Measurements from ENCODE around the gene TNP2.
"Not testable (repeated sequence)": the region's sequence is repeated elsewhere in the genome, so short reads cannot be mapped to it uniquely, and the experiment has no call there.

The TNP2 gene

DNA sequence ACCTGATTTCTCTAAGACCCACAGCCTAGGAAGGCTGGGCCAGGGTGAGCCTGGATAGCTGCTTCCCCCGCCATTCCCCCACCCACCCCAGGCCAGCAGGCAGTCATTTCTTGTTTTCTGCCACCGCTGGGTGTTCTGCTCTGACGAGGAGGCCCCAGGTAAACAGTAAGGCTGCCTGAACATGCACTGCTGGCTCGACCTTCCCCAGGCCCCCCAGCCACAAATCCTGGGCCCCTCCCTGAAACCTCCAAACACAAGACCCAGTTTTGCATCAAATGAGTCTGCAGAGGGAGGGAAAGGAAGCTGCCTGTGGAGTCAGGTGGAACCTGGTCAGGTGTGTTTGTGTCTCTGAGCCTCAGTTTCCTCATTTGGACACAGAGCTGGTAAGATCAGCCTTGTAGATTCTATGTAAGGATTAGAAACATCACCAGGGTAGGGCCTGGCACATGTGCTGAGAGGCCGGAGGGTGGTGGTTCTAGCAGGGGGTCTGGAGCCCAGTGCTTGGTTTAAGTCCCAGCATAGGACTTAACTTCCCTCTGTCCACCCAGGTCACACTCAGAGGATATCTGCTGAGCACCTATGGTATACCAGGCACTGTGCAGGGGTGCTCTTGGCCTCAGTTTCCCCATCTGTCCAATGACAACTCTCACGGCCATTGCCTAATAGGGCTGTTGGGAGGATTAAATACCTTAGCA is 30.9 kb upstream of the TNP2 start:
- DNase-seq, result no peak

DNA sequence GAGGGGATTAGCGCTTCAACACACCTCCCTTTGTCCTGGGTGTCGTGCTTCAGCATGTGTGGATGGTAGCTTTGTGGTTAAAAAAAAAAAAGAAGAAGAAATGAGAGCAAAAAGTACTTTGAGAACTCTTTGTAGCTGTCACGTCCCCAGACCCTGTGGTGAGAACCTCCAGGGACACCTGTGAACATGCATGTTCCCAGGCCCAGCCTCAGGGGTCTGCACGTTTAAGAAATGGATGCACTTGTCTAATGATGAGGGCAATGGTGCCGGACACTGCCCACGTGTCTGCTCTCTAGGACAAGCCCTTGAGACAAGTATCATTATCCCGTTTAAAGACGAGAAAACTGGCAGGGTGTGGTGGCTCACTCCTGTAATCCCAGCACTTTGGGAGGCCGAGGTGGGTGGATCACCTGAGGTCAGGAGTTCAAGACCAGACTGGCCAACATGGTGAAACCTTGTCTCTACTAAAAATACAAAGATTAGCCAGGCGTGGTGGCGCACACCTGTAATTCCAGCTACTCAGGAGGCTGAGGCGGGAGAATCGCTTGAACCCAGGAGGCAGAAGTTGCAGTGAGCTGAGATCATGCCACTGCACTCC is 29.9 kb upstream of the TNP2 start:
- DNase-seq, result not testable (repeated sequence)

DNA sequence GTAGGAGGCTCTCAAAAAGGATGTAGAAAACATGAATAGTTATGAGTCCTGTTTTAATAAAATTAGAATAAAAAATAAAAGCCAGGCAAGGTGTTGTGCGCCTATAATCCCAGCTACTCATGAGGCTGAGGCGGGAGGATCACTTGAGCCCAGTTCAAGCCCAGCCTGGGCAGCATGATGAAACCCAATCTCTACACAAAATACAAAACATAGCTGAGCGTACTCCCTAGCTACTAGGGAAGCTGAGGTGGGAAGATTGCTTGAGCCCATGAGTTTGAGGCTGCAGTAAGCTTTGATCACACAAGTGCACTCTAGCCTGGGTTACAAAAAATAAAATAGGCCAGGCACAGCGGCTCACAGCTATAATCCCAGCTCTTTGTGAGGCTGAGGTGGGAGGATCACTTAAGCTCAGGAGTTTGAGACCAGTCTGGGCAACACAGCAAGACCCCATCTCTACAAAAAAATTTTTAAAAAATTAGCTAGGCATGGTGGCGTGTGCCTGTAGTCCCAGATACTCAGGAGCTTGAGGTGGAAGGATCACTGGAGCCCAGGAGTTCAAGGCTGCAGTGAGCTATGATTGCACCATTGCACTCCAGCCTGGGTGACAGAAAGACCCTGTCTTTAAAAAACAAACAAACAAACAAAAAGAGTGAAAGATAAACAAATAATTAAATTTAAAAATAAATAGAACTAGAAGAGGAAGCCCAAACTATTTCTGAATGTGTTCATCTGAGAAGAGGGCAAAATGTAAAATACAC is 29.2 kb upstream of the TNP2 start:
- DNase-seq, result no peak

DNA sequence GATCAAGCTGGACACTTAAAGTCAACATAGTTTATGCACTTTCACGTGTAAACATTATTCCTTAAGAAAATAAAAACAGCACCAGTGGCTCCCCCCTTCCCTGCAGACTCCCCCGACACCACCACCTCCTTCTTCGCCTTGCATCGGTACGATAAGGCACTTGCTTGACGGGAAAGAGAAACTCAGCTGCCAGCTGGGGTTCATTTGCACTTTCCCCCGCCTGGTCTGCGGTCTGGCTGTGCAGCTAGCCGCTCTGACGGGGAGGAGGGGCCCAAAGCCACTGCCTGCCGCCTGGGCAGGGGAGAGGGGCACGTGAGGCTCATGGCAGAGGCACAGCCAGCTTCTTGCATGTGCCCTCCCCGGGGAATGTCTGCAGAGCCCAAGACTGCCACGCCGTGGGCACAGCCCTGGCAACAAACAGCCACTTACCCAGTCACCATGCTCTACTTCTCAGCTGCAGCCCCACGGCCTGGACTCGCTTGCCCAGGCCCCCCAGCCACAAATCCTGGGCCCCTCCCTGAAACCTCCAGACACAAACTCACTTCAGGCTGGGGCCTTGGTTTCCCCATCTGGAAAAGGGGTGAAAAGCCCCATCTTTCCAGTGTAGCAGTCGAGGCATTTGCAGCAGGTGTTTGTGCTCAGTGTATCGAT is 28.5 kb upstream of the TNP2 start:
- peak; percentile 12 to 24 for DNase-seq

DNA sequence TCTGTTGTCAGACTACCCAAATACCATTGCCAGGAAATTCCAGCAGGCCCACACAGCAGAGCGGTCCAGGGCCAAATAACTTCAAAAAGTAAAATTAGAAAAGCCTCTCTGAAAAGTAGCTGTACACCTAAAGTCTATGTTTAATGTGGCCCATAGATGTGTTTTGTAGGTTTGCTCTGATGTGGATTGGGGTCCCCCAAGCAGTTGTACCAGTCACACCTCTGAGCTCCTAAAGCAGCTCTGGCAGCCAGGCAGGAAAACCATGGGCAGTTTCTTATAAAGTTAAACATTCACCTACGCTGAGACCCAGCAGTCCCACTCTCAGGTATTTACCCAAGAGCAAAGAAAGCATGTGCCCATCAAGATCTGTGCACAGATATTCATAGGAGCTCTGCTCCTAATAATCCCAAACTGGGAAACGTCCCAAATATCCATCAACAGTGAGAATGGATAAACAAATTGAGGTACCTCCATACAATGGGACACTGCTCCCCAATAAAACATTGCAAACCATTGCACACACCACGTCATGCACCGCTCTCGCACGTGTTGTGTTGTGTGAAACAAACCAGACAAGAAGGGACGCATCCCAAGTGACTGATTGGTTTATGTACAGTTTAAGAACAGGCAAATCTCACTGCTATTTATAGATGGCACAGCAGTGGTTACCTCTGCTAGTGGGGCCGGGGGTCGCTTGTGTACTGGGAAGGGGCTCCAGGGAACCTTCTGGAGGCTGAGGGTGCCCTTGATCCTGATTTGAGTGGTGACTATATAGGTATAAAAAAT is 27.8 kb upstream of the TNP2 start:
- no peak for DNase-seq

DNA sequence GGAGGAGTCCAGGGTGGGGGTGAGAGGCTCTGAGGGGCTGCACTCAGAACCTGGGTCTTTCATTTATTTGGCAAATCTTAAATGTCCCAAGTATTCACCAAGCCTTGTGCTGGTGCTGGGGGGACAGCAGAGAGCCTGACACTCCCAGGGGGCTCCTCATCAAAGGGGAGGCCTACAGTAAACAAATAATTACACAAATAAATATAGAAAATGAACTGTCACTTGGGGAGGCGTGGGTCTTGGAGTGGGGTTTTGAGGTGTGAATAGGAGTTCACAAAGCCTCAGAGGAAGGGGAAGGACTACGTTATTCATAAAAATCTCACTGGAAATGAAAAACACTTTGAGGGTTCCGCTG is 27.2 kb upstream of the TNP2 start:
- DNase-seq, result no peak

DNA sequence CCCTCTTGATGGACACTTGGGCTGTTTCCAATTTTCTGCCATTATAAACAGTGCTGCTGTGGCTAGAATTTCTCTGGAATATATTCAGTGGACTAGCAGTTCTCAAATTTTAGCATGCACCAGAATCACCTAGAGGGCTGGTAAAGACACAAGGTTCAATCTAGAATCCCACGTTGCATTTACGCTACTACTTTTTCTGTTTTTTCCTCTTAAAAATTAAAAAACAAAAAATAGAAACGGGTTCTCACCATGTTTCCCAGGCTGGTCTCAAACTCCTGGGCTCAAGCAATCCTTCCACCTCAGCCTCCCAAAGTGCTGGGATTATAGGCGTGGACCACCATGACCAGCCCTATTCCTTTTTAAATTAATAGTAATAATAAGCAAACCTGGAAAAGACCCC is 26.5 kb upstream of the TNP2 start:
- DNase-seq, result no peak

DNA sequence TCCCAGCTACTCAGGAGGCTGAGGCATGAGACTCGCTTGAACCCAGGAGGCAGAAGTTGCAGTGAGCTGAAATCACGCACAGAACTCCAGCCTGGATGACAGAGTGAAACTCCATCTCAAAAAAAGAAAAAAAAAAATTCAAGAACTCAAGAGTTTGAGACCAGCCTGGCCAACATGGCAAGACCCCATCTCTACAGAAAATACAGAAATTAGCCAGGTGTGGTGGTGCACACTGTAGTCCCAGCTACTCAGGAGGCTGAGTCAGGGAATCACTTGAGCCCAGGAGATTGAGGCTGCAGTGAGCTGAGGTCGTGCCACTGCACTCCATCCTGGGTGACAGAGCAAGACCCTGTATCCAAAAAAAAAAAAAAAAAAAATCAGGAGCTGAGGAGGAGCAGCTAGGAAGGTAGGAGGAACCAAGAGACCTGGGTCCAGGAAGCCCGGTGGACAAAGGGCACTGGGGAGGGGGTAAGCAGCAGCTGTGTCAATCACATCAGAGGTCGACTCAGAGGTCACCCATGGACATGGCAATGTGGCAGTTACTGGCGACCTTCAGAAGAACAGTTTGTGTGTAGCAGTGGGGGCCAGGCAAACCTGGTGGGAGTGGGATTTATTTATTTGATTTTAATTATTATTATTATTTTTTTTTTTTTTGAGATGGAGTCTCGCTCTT is 23.1 kb upstream of the TNP2 start:
- DNase-seq, result no peak

DNA sequence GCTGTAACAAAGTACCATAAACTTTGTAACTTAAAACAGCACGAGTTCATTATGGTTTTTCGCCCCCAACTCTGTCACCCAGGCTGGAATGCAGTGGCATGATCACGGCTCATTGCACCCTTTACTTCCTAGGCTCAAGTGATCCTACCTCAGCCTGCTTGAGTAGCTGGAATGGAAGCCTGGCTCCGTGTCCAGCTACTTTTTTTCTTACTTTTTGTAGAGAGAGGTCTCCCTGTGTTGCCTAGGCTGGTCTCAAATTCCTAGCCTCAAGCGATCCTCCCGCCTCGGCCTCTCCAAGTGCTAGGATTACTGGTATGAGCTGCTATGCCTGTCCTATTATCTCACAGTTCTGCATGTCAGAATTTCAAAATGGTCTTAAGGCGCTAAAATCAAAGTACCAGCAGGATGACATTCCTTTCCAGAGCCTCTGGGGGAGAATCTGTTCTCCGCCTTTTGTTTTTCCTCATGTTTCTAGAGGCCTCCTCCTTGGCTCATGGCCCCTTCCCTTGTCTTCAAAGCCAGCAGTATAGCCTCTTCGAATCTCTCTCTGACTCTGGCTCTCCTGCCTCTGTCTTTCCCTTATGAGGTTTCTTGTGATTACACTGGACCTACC is 22.1 kb upstream of the TNP2 start:
- DNase-seq, result no peak

DNA sequence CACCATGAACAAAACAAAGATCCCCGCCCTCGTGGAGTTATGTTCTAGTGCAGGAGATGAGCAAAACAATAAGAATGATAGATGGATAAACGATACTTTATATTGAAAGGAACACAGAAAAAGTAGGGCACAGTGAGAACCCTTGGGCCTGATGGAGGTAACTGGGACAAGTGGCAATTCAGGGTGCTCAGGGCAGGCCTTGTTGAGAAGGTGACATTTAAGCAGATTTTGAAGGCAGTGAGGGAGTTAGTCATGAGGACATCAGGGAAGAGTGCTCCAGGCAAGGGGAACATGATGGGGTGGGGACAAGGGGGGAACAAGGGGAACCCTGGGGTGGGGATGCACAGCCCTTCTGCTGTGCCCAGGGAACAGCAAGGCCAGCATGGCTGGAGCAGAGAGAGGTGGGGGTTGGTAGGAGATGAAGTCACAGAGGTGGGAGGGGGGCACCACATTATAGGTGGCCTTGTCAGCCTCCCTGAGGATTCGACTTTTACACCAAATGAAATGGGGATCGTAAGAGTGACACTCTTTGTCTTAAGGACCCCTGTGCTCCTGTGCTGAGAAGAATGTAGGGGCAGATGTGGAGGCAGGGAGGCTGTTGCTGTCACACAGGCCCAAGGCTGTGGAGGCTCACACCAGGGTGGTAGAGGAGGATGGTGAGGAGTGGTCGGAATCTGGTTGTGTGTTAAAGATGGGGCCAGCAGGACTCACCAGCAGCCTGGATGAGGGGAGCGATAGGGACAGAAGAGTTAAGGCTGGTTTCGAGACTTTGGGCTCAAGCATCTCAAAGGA is 21.2 kb upstream of the TNP2 start:
- no peak for DNase-seq

DNA sequence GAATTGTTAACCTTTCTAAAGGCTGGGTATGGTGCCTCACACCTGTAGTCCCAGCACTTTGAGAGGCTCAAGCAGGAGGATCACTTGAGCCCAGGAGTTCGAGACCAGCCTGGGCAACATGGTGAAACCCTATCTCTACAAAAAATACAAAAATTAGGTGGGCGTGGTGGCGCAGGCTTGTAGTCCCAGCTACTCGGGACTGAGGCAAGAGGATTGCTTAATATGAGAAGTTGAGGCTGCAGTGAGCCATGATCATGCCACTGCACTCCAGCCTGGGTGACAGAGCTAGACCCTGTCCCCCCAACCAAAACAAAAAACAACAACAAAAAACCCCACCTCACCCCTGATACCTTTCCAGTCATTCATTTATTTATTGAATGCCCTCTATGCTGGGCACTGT is 20.6 kb upstream of the TNP2 start:
- peak; percentile 30 to 68 for DNase-seq

DNA sequence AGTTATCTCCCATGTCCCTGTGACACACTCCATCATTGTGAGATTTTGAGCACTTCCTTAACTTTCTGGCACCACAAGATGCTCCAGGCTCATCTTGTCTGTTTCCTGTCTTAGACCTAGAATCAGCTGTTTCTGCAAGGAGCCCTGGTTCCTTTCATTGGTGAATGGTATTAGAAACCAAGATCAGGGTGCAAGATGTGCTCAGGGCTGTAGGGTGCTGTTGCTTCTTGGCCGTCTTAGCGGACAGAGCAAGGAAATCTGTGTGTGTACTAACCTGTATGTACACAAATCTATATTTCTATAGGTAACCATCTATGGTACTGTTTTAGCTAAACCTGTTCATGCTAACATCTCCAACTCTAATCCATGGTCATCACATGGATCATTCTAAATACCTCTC is 20.1 kb upstream of the TNP2 start:
- no peak for DNase-seq

DNA sequence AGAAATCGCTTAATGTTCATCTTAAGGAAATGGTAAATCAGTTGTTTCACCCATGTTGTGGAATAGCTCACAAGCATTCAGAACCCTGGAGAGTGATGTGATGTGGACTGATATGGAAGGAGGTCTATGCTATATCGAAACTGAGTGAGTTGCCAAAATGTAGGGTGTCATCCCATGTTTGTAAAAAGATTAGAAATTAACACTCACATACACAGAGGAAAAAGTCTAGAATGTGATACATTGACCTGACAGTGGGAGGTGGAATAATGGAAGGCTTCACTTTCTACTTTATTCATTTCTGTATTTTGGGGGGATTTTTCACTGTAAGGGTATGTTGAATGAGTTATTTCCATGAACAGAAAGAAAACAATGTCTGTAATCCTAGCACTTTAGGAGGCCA is 16.7 kb upstream of the TNP2 start:
- no peak for DNase-seq

DNA sequence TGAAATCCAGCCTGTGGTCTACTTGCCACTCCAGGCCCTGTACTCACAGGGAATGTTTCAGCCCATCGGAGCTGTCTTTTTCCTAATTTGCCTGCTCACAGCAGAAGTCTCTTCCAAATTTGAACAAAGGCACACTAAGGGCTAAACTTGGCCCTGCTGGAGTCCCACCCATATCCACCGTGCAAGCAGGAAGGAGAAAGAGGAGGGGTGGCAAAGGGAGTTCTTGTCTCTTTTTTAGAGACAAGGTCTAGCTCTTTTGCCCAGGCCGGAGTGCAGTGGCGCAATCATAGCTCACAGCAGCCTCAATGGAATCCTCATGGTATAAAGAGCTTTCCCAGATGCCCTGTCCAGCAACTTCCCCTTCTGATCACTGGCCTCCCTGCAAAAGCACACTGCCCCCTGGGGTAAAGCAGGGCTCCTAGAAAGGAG is 14.7 kb upstream of the TNP2 start:
- DNase-seq, result peak; percentile 38 to 47

DNA sequence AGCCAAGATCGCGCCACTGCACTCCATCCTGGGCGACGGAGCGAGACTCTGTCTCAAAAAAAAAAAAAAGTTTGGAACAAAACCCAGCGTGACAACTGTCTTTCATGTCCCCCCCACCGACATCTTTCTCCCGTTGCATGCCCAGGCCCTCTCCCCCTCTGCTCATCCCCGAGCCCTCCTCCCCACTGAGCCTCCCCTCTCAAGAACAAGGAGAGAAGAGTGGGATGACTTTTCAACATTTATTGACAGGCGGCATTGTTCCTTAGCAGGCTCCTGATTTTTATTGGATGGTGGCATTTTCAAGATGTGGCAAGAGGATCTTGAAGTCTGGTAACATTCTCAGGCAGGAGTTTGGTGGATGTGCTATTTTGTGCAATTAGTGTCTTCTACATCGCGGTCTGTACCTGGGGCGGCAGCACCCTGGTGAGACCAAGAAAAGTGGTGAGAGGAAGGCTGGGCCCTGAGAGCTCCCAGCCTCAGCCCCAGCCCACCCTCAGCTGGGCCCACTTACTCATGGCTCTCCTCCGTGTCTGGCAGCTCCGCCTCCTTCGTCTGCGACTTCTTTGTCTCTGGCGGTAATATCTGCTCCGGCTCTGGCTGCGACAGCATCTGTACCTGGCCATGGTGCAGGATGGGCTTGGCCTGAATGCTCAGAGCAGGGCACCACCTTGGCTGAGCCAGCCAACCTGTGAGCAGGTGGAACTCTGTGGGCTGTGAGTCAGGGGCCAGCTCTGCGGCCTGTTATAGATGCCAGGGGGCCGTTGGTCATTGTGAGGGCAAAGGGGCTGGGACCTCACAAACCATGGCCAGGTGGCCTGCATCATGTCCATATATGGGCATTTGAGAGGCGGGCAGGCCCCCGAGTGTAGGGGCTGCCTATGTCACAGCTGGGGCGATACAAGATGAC is 11.7 kb upstream of the TNP2 start, which contains the start of gene PRM1:
Gene PRM1 (minus strand): TSS at position 715 of the 907 bp plus-strand sequence. CDS start 92 bp downstream, at position 623.
- no peak for DNase-seq

DNA sequence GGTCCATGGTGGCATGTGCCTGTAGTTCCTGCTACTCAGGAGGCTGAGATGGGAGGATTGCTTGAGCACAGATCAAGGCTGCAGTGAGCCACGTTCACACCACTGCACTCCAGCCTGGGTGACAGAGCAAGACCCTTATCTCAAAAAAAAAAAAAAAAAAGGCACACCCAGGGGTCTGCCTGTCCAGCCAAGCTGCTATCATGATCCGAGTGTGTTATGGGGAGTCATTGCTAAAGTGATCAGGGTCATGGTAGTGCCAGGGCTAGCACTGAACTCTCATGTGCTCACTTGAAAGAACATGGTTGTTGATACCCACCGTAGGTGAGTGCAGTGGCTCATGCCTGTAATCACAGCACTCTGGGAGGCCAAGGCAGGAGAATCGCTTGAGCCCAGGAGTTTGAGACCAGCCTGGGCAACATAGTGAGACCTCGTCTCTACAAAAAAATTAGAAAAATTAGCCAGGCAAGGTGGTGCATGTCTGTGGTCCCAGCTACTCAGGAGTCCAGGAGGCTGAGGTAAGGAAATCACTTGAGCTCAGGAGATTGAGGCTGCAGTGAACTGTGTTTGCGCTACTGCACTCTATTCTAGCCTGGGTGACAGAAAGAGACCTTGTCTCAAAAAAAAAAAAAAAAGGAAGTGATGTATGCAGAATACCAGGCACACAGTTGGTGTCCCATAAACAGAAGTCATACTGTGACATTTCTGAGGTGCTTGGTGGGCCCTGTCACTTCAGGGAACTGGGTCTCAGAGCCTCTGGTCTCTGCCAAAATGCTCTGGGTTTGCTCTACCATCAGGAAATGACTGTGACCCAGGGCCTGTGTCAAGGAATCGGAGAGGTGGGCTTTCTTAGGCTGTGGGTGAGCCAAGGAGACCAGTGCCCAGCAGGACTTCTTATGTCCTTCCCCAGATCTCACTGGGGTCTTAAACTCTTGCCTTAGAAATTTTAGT is 9.8 kb upstream of the TNP2 start:
- no peak for DNase-seq

DNA sequence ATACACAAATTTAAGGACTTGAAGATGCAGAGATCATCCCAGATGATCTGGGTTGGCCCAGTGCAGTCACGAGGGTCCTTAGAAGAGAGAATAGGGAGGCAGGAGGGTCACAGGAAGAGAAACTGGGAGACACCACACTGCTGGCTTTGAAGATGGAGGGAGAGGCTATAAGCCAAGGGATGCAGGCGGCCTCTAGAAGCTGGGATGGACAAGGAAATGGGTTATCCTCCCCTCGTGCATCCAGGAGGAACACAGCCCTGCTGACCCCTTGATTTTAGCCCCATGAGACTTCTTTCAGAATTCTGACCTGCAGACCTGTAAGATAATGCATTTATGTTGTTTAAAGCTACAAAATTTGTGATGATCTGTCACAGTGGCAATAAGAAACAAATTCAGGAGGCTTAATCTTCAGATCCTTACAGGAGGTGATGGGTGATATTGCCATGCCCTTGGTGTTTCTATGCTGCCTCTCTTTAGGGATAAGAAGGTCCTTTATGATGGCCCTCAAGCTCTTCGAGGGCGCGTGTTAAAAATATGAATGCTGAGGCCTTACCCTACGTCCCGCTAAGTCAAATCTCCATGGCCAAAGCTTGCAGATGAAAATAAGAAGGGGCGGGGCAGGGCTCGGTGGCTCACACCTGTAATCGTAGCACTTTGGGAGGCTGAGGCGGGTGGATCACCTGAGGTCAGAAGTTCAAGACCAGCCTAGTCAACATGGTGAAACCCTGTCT is 8.6 kb upstream of the TNP2 start:
- DNase-seq, result no peak
